OCI-LY1 (cell line): ENCODE measurements around the gene UCN3.

Source experiments
- H2AFZ ChIP-seq: fragments of 200-600 bp; sonication (generic), shearing (Covaris generic); 2 replicates; pipeline ENCODE4 v1.6.0; 2014; ENCODE audit warnings: antibody characterized with exemption, mild to moderate bottlenecking, low read length
- H3F3A ChIP-seq: fragments of 200-600 bp; sonication (generic), shearing (Covaris generic); 2 replicates; pipeline ENCODE4 v1.6.0; 2014; ENCODE audit warnings: mild to moderate bottlenecking, antibody characterized with exemption, low read length, moderate library complexity; ENCODE audit not compliant: insufficient read depth
- H3K27ac ChIP-seq: fragments of 200-600 bp; sonication (generic); 2 replicates; pipeline ENCODE4 v1.5.1; 2014; ENCODE audit warnings: low read length, mixed run types, mild to moderate bottlenecking, low read depth; ENCODE audit not compliant: poor library complexity, severe bottlenecking
- H3K27me3 ChIP-seq: fragments of 200-600 bp; sonication (generic); 2 replicates; pipeline ENCODE4 v1.6.0; 2014; ENCODE audit warnings: antibody characterized with exemption, mild to moderate bottlenecking, low read length, moderate library complexity; ENCODE audit not compliant: insufficient read depth
- H3K36me3 ChIP-seq: fragments of 200-600 bp; sonication (generic); 2 replicates; pipeline ENCODE4 v1.6.1; 2014; ENCODE audit warnings: mild to moderate bottlenecking, antibody characterized with exemption, low read length, moderate library complexity, mixed read lengths; ENCODE audit not compliant: insufficient read depth
- H3K4me1 ChIP-seq: fragments of 200-600 bp; sonication (generic); 2 replicates; pipeline ENCODE4 v1.5.1; 2014; ENCODE audit warnings: mild to moderate bottlenecking, low read length, moderate library complexity; ENCODE audit not compliant: insufficient read depth, severe bottlenecking
- H3K4me2 ChIP-seq: fragments of 200-600 bp; sonication (generic), shearing (Covaris generic); 2 replicates; pipeline ENCODE4 v1.6.1; 2014; ENCODE audit warnings: low read length
- H3K4me3 ChIP-seq: fragments of 200-600 bp; sonication (generic); 2 replicates; pipeline ENCODE4 v1.5.1; 2014; ENCODE audit warnings: low read length, low read depth, mild to moderate bottlenecking, mixed read lengths; ENCODE audit not compliant: poor library complexity, severe bottlenecking
- H3K79me2 ChIP-seq: fragments of 200-600 bp; shearing (Covaris generic); 2 replicates; pipeline ENCODE4 v1.6.1; 2016; ENCODE audit warnings: mixed run types, low read length, mixed read lengths; ENCODE audit not compliant: insufficient read depth
- H3K9ac ChIP-seq: fragments of 200-600 bp; sonication (generic), shearing (Covaris generic); 2 replicates; pipeline ENCODE4 v1.6.1; 2014; ENCODE audit warnings: mild to moderate bottlenecking, low read length, mixed read lengths
- H3K9me2 ChIP-seq: fragments of 200-600 bp; sonication (generic), shearing (Covaris generic); 2 replicates; pipeline ENCODE4 v1.6.1; 2014; ENCODE audit warnings: low read depth, mild to moderate bottlenecking, low read length, mixed read lengths
- H3K9me3 ChIP-seq: fragments of 200-600 bp; shearing (Covaris generic); 2 replicates; pipeline ENCODE4 v1.6.1; 2014; ENCODE audit warnings: low read length, mixed read lengths
- H4K20me1 ChIP-seq: fragments of 200-600 bp; sonication (generic), shearing (Covaris generic); 2 replicates; pipeline ENCODE4 v1.6.0; 2016; ENCODE audit warnings: mild to moderate bottlenecking, low read length; ENCODE audit not compliant: insufficient read depth
- EZH2 ChIP-seq: fragments of 200-600 bp; sonication (generic), shearing (Covaris generic); IDR thresholded peaks from 2 replicates; pipeline ENCODE4 v1.8.0; 2017; ENCODE audit warnings: borderline replicate concordance, mixed run types, mild to moderate bottlenecking, antibody characterized with exemption, low read length, moderate library complexity, mixed read lengths
- TF ChIP-seq, protein P1 (sequence below): fragments of 200-600 bp; sonication (generic), shearing (Covaris generic); IDR thresholded peaks from 2 replicates; pipeline ENCODE4 v1.5.1; 2017; ENCODE audit warnings: mild to moderate bottlenecking, antibody characterized with exemption, low read length, moderate library complexity, mixed read lengths

UCN3 gene

DNA sequence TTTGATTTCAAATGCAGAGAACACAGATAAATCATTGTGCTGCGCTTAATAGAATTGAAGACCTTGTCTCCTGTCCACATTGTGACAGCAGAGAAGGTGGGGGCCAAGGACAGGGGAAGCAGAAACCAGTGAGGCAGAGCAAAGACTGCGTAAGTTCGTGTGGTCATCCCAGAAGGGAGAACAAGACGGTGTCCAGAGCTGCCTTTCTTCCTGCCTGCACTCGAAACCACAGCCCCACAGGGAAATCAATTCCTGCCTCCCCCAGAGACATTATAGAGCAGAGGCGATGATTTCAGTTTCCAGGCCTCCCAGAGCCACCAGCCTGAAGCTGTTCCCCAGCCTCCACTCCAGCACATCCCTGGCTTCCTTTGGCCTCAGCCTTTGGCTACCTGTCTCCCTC lies 39.7 kb upstream of the UCN3 start:
- Histone ChIP-seq H2AFZ (no peak overlapping the region), H3F3A (no peaks in the 10 kb centered on the region), H3K9me3 (no peaks in the 10 kb centered on the region), H3K4me1 (no peaks in the 10 kb centered on the region), H3K27ac (no peak overlapping the region), H3K36me3 (no peaks in the 10 kb centered on the region), H3K27me3 (no peaks in the 10 kb centered on the region), H3K4me2 (no peak overlapping the region), H3K4me3 (no peak overlapping the region), H4K20me1 (no peaks in the 10 kb centered on the region), H3K79me2 (no peaks in the 10 kb centered on the region), H3K9ac (no peak overlapping the region), H3K9me2 (no peaks in the 10 kb centered on the region)
- no peak for TF ChIP-seq EZH2
- TF ChIP-seq, protein P1, sequence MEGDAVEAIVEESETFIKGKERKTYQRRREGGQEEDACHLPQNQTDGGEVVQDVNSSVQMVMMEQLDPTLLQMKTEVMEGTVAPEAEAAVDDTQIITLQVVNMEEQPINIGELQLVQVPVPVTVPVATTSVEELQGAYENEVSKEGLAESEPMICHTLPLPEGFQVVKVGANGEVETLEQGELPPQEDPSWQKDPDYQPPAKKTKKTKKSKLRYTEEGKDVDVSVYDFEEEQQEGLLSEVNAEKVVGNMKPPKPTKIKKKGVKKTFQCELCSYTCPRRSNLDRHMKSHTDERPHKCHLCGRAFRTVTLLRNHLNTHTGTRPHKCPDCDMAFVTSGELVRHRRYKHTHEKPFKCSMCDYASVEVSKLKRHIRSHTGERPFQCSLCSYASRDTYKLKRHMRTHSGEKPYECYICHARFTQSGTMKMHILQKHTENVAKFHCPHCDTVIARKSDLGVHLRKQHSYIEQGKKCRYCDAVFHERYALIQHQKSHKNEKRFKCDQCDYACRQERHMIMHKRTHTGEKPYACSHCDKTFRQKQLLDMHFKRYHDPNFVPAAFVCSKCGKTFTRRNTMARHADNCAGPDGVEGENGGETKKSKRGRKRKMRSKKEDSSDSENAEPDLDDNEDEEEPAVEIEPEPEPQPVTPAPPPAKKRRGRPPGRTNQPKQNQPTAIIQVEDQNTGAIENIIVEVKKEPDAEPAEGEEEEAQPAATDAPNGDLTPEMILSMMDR, result no peak

DNA sequence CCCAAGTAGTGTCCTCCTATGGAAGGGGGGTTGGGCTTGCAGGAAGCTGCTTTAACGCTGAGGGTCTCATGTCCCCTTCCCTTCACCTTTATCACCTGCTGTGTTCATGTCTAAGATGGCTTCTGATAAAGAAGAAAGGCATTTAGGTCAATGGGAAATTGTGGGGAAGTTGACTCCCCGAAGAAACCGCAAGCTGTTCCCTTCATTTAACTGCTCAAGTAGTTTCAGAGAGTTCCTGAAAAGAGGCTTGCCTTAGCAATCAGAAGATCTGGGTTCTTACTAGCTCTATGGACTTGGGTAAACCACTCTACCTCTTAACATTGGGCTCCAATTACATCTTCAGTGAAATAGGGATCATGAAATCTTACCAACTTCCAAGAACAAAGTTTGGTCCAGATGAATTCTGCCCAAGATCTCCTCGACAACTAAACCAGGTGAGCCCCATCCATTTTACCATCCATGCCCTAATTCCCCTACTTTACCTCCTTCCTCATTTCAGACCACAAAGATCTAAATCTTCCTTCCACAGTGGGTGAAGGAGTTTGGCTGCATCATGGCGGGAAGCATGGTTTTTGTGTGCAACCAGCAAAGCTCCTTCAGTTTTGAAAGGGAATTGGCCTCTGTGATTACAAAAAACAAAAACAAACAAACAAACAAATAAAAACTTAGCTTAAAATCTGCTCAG lies 30.4 kb upstream of the UCN3 start:
- Histone ChIP-seq H3K4me2 (no peak overlapping the region), H3K4me1 (no peaks in the 10 kb centered on the region), H3K9ac (no peak overlapping the region), H3K79me2 (no peaks in the 10 kb centered on the region), H3K36me3 (no peaks in the 10 kb centered on the region), H3K27ac (no peak overlapping the region), H3K9me2 (no peaks in the 10 kb centered on the region), H3K27me3 (no peaks in the 10 kb centered on the region), H3K4me3 (no peak overlapping the region), H2AFZ (no peak overlapping the region), H3K9me3 (no peaks in the 10 kb centered on the region), H4K20me1 (no peaks in the 10 kb centered on the region), H3F3A (no peaks in the 10 kb centered on the region)
- TF ChIP-seq, protein P1, result no peak
- TF ChIP-seq EZH2, result no peak

DNA sequence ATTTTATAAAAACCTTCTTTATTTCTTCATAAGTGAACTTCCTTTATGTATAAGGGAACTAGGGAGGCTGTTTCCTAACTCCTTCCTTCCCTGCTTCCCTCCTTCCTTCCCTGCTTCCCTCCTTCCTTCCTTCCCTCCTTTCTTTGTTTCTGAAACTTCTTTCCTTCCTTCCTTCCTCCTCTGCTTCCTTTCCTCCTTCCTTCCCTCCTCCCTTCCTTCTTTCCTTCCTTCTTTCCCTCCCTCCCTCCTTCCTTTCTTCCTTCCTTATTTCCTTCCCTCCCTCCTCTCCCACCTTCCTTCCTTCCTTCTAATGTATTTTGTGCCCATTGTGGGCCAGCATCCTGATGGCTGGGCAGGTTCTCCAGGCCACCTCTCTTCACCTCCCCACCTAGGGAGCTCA lies 26.8 kb upstream of the UCN3 start:
- H3K4me1 ChIP-seq, result no peaks in the 10 kb centered on the region
- no peak overlapping the region for H2AFZ ChIP-seq
- no peak overlapping the region for H3K9ac ChIP-seq
- no peaks in the 10 kb centered on the region for H4K20me1 ChIP-seq
- no peaks in the 10 kb centered on the region for H3K36me3 ChIP-seq
- no peaks in the 10 kb centered on the region for H3F3A ChIP-seq
- H3K4me2 ChIP-seq, result no peak overlapping the region
- H3K27me3 ChIP-seq, result no peaks in the 10 kb centered on the region
- no peaks in the 10 kb centered on the region for H3K9me3 ChIP-seq
- no peak overlapping the region for H3K27ac ChIP-seq
- H3K79me2 ChIP-seq, result no peaks in the 10 kb centered on the region
- no peak overlapping the region for H3K4me3 ChIP-seq
- TF ChIP-seq, protein P1, result no peak
- TF ChIP-seq EZH2, result no peak
- no peaks in the 10 kb centered on the region for H3K9me2 ChIP-seq
